Measurements from ENCODE around the gene COMTD1. TPM values are rescaled to one million over a fixed set of nuclear protein-coding genes. Genes with fewer than 3 reads are reported as not detected.

COMTD1 gene
- total and polyA plus RNA-seq, 2 donors (not counting 1 experiment from before 2014, with no cell fraction given), result 14.5 to 23.8 TPM

GRCh38 chr10:75236178-75236825 is 545 bp upstream of the COMTD1 start:
- ChIA-PET POLR2A (interaction anchor here (0.6 to 1.0 kb wide), 3 partner anchors 47 to 311 kb away, joined by 3 to 6 read pairs (median 5); partner anchors contain the start of gene SAMD8), CTCF (interaction anchor here (0.7 to 9.4 kb wide), 12 partner anchors 10 to 1009 kb away, joined by 3 to 138 read pairs (median 4); partner anchors contain the start of gene VDAC2)
- peak overlapping the region; percentile 85 for H3K4me3 Mint-ChIP-seq
- ATAC-seq (ENCODE audit: low read depth) (no peak), DNase-seq (no peak)
- no peaks in the 10 kb centered on the region for H3K79me2 ChIP-seq (ENCODE audit: control insufficient read depth, insufficient read depth, low read length)
- no peak overlapping the region for H3K27ac ChIP-seq (ENCODE audit: low read length in 2 of 2)
- H3K4me2 ChIP-seq (replicated peaks; ENCODE audit: low read depth, low read length, poor library complexity, severe bottlenecking), result peak overlapping the region; percentile 100
- no peaks in the 10 kb centered on the region for H3K9me3 Mint-ChIP-seq (ENCODE audit: insufficient read depth)
- H3K27me3 Mint-ChIP-seq, result no peaks in the 10 kb centered on the region
- intact Hi-C loops (cut with micrococcal nuclease), result loop anchor here (1.0 to 10.0 kb wide), 6 partner anchors 48 to 1362 kb away; partner anchors contain the start of genes ADK, AP3M1 and CAMK2G
- H3K36me3 ChIP-seq (replicated peaks in 1 of 2; ENCODE audit: control extremely low read depth in 1 of 2, control insufficient read depth in 1 of 2, extremely low read depth in 1 of 2, insufficient read depth in 2 of 2, low read length in 1 of 2), result peaks cover 0 to 12% of the 10 kb centered on the region in 2 experiments
- peaks cover 4 to 17% of the 10 kb centered on the region in 2 donors for H3K4me1 ChIP-seq (ENCODE audit: control insufficient read depth in 2 of 2, insufficient read depth in 2 of 2, low read length in 2 of 2)
- no peaks in the 10 kb centered on the region for H4K20me1 ChIP-seq (ENCODE audit: control insufficient read depth, insufficient read depth, low read length, poor library complexity, severe bottlenecking)
- H3K9ac ChIP-seq (ENCODE audit: low read length), result peak overlapping the region; percentile 67
- no peaks in the 10 kb centered on the region for H3K27me3 ChIP-seq (replicated peaks in 1 of 4; ENCODE audit: control extremely low read depth in 1 of 4, control insufficient read depth in 3 of 4, insufficient read depth in 4 of 4, low read length in 3 of 4)
- WGBS (ENCODE audit: insufficient coverage), result 39% methylated on average over 5 of the region's 12 CpGs
- no peak for TF ChIP-seq EZH2 (IDR thresholded peaks at IDR 0.05; ENCODE audit: borderline replicate concordance, insufficient read depth, low read depth, low read length, poor library complexity, severe bottlenecking)
- TF ChIP-seq CTCF (IDR thresholded peaks at IDR 0.05), result peak; percentile 65
- H2AFZ ChIP-seq (ENCODE audit: insufficient read depth, low read depth, low read length, poor library complexity, severe bottlenecking), result peak overlapping the region; percentile 89
- H3K4me3 ChIP-seq (ENCODE audit: control extremely low read depth in 1 of 5, extremely low read depth in 1 of 5, insufficient read depth in 1 of 5, low read depth in 2 of 5, low read length in 4 of 5), result no peak overlapping the region
- peak overlapping the region; percentile 74 for H3K27ac Mint-ChIP-seq
- H3K4me1 Mint-ChIP-seq, result peaks cover 14% of the 10 kb centered on the region
- no peaks in the 10 kb centered on the region for H3K9me3 ChIP-seq (ENCODE audit: control extremely low read depth in 1 of 3, control insufficient read depth in 2 of 3, insufficient read depth in 1 of 3, low read length in 2 of 3)

Data from B cell (primary cell).